GM21717 (cell line): Measurements from ENCODE around the gene C1orf21.

ENCODE experiments used
- ATAC-seq: cut with Tn5 transposase; IDR thresholded peaks from one replicate; pipeline ENCODE4 v1.9.1; 2021; ENCODE audit warnings: mild to moderate bottlenecking, moderate library complexity; ENCODE audit not compliant: unreplicated experiment

Gene C1orf21

GRCh38 chr1:184512724-184513123 lies 125.9 kb downstream of the C1orf21 start:
- ATAC-seq = no peak

- no peak for ATAC-seq
Measured at GRCh38 chr1:184513421-184513820, 126.6 kb downstream of the C1orf21 start.

GRCh38 chr1:184513966-184514365 lies 127.1 kb downstream of the C1orf21 start:
- no peak for ATAC-seq

DNA sequence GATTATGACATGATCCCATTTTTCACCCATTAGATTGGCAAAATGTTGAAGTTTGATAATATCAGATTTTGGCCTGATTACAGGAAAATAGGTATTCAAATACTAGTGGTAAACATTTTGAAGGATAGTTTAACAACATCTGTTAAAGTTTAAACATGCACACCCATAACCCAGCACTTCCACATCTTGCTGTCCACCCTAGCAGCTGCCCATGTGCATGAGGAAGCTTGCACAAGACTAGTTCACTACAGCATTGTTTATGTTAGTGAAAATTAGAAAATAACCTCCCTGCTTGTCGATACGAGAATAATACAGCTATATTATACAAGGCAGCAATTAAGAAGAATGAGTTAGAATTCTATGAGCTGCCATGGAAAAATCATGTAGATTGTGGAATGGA lies 127.6 kb downstream of the C1orf21 start:
- ATAC-seq = no peak

DNA sequence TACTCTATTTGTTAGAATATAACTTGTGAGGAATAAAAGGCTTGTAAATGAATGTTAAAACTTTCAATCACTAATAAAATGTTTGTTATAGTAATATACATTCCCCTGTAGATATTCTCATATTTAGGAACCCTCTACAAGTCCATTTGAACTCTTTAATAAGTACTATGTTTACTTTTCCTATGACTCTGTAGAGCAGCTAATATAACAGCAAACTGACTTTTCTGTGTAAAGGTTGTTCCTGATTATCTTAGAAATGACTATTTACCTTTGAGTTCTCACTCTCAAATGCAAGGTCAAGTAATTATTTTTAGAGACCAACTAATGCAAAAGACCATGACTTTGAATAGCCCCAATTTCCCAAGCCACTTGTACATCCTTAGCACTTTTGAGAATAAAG lies 130.3 kb downstream of the C1orf21 start:
- ATAC-seq = no peak

DNA sequence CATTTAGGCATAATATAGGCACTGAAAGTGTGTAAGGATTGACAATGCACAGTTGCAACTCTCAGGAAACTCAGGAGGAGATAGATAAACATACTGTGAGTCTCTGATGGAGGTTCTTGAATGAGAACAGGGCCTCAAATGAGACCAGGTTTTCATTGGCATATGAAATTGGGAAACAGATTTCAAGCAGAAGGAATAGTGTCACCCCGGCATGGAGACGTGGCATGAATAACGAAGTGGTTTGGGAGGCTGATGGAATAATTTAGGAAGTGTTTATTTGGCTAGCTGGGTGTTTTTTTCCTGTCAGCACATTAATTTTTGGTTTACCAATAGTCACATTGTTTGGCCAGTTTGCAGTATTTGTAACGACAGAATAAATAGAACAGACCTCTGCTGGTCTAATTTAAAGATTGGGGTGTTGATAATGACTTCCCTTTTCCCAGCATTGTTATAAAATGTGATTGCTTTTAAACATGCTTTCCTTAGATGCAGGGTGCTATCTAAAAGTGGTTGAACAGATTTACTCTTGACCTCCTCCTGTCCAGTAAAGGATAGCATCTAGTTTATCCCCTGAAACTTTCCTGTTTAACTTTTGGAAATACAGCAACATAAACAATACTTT lies 132.0 kb downstream of the C1orf21 start:
- no peak for ATAC-seq

- ATAC-seq = no peak
Measured at GRCh38 chr1:184520336-184520735, 133.5 kb downstream of the C1orf21 start.

DNA sequence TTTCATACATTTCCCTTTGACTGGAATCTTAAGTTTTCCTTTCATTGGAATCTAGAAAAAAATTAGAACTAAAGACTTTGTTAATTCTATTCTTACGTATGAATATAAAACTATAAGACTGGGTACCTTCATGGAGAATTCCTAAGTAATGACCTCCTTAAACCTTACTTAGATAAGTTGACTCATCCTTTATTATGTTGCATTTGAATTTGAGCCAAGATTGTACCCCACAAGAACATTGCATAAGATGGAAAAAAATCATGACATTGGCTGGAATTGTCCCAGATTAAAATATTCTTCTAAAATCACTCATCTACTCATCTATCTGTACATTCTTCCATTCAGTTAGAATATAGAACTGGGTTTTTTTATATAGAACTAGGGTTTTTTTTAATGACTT lies 137.4 kb downstream of the C1orf21 start:
- ATAC-seq = no peak

DNA sequence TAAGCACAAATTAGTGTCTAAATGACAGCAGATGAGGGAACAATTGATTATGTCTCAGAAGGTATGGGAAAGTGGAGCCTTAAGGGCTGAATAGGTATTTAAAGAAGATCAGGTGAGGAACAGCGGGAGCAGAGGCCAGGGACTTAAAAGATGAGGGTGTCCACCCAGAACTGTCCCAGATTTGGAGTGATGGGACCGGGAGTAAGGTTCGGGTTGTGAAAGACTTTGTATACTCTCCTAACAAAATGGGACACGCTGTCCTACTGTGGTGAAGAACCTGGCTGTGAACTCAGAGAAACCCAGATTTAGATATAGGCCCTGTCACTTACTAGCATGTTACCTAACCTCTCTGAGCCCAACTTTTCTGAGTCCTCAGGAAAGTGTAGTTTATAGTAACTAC lies 140.6 kb downstream of the C1orf21 start:
- ATAC-seq = no peak

DNA sequence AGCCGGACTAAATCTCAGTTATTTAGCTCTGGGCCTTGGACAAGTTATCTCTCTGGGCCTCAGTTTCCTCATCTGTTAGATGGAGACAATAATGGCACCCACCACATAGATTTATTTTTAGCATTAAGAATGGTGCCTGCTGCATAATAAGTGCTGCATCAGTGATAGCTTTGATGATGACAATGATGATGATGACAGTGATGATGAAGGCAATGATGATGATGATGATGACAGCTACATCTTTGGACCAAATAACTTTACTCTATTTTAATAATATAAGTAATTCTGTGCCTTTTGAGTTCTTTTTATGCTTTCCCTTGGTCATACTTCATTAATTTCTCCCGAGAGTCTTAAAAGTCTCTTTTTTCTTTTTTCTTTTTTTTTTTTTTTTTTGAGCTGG lies 143.4 kb downstream of the C1orf21 start:
- ATAC-seq = no peak

DNA sequence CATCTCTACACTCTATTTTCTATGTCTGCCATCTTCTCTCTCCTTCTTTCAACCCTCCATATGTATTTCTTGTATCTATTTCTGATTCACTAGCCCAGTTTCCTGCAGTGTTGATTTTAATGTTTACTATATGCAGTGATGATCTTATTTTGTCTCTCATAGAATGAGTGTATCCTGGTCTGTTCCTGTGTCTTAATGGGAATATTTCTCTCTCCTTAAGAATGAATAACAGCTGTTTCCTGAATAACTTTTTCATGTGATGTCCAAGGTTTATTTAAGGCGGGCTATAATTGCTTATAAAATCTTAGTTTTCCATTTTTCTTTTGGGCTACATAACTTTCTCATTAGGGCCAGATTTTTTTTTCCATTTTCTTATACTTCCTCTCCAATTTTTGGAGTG lies 144.5 kb downstream of the C1orf21 start:
- no peak for ATAC-seq

DNA sequence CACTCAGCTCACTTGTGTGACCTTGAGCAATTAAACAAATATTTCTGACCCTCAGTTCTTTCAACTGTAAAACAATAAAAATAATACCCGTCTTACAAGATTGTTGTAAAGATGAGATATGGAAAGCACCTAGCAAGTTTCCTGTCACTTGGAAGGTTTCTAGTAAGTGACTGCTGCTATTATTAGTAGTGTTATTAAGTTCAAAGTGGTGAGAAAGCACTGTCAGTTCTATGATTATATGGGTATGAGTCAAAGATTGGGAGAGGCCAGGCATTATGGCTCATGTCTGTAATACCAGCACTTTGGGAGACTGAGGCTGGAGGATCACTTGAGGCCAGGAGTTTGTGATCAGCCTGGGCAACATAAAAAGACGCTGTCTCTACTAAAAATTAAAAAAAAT lies 145.4 kb downstream of the C1orf21 start:
- no peak for ATAC-seq

DNA sequence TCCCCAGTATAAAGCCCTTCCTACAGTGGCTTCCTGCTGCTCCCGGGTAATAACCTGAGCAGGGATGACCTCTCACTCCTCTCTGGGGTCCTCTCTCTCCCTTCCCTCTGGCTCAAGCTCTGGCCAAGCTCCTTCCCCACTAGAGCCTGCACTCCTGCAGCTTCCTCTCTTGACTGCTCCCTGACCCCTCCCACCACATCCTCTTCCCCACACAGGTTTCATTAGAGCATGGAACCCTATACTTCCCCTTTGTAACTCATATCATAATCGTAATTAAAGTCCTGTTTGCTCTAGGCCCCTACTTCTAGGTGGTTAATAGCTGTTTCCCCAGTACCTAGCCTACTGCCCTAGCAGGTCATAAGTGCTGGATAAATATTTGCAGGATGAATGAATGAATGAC lies 146.2 kb downstream of the C1orf21 start:
- ATAC-seq = no peak

- ATAC-seq = no peak
Measured at GRCh38 chr1:184533915-184534314, 147.1 kb downstream of the C1orf21 start.

DNA sequence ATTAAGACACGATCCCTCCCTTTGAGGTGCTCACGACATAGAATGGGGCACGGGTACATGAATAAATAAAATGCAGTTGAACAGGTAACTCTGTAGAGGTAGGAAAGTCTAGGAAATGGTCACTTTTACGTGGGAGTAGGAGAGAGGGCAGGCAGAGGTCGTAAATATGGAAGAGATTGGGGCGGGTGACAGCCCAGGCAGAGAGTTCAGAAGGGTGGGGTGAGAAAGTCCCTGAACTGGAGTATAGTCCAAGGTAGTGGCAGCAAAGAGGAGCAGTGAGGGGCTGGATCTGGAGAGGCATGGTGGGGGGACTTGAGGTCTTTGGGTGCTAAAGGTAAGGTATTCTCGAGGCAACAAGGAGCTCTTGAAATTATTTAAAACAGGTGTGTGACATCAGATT lies 147.9 kb downstream of the C1orf21 start:
- ATAC-seq = no peak

DNA sequence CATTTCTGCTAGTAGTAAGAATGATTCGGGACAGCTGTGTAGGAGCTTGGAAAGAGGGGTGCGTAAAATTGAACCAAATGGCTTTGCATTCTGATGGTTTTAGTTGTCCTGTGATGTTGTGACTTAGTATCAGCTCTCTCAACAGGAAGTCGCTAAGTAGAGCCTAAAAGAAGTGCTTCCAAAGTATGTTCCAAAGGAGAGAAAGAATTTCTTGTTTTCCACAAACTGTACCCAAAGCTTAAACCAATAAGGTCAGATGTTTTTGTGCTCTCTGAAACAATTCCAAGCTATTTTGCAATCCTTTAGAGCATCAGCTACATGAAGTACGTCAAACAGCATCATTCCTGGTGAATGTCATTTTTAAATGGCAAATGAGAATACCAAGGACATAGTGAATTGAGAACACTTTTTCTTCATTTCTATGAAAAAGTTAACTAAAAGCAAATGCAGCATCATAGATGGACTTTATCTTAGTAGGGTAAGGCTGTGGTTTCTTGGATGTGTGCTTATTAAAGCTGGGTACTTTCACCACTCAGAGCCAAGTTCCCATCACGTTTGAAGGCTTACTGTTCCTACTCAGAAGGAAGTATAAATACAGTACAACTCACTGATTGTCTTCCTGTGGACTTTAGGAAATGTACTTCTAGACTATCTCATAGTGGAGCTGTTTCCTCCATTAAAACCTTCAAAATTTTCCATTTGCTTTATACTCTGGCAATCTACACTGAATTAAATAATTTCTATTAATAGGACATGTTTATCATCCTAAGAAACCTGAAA lies 148.6 kb downstream of the C1orf21 start:
- ATAC-seq = no peak

DNA sequence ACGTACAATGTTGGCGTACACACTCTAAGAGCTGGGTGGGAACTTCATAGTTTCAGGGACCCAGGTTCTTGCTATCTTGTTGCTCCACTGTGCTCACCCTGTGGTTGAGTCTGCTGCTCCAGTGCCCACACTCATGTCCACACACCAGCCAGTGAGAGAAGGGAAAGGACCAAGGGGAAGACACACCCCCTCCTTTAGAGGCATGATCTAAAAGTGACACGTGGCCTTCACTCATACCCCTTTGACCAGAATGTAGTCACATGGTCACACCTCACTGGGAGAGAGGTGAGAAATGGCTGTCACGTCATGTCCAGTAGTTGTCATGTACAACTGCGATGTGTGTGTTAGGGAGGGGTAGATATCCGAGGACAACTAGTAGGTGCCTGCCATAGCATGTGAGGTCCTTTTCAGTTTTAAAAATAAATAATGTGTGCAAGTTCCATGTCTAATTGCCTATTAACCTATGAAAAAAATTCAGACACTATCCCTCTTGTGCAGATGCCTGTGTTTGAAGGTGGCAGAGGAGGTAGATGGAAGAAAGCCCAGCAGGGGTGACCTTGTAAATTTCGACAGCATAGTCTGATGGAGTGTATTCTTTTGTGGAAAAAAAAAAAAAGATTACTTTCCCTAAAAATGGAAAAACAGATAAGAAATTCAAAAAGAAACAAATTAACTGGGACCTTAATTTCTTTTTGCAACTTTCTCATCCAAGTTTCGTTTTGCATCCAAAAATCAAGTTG lies 149.6 kb downstream of the C1orf21 start:
- no peak for ATAC-seq

DNA sequence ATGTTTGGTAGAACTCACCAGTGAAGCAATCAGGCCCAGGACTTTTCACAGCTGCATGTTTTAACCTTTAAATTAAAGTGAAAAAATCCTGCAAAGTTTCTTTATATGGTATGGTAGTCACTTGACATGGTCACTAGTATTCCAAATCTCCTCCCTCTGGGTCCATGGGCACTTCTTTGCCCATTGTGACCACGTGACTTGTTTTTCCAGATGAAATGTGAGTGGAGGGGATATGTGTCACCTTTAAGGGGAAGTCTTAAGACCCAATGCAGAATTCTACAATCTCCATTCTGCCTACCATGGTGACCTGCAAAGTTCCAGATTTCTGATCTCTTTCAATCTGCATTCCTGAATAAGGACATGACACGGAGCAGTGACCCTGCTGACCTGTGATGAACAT lies 152.8 kb downstream of the C1orf21 start:
- no peak for ATAC-seq

- ATAC-seq = no peak
Measured at GRCh38 chr1:184541537-184542152, 154.8 kb downstream of the C1orf21 start.

GRCh38 chr1:184542291-184542690 lies 155.5 kb downstream of the C1orf21 start:
- ATAC-seq = no peak

GRCh38 chr1:184545601-184546000 lies 158.8 kb downstream of the C1orf21 start:
- ATAC-seq = no peak

DNA sequence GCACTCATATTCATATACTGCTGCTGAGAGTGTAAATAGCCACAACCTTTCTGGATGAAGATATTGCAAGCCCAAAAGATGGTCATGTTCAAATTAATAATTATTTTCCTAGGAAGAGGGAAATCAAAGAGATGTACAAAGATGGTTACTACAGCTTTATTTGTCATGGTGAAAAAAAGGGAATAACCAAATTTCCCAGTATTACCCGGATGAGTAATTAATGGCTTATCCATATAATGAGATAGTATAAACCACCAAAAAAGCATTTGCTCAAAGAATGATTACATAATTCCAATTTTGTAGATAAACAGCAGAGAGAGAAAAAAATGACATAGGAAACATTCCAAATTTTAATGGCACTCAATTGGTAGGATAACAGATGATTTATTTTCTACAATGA lies 165.6 kb downstream of the C1orf21 start:
- ATAC-seq = no peak
